ENCODE data around the gene COL25A1.
"Not testable (repeated sequence)": the region's sequence is repeated elsewhere in the genome, so short reads cannot be mapped to it uniquely, and the experiment has no call there.

COL25A1 gene

DNA sequence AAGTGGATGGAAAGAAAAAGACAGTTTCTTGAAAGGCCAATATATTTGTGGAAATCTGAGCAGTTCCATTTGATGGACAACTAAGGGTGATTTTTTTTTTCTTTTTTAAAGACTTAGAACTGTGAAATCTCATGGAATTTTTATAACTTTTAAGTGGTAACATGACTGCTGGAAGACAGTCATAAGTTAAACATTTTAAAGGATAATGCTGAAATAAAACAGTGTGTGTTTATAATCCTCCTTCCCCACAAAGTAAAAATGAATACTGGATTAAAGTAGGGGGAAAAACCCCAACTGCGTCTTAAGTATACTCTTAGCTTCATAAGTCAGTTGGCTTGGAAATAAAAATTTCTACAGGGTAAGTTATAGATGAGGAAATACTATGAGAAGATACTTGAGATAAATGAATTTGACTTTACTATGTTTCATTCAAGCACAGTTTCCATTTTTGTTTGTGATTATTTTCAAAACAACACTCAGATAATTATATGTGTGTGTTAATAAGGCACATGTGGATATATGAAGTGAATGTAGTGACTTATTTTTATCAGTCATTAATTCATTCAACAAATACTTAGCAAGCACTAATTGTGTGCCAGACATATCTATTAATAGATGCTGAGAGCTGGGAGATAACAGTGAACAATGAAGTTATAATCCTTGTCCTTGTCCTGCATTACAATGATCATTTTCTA, 410.4 kb downstream of the COL25A1 start:
- DNase-seq: no peak

DNA sequence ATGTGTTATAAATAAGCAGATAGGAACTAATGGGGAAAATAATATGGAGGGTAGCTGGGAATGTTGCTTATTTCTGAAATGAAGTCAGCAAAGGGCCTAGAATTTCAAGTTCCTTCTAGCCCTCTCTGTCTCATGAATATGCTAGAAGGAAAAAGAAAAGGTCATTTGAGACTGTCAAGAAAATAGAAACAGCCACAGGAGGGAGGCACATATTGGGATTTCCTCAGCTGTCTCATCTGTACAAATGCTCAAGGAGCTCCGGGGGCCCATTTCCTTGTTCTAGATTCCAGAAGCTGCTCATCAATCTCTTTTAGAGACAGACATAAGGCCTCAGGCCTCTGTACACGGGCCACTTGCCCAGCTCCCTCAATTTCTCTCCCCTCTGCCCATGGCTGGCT, 412.0 kb downstream of the COL25A1 start:
- no peak for DNase-seq

DNA sequence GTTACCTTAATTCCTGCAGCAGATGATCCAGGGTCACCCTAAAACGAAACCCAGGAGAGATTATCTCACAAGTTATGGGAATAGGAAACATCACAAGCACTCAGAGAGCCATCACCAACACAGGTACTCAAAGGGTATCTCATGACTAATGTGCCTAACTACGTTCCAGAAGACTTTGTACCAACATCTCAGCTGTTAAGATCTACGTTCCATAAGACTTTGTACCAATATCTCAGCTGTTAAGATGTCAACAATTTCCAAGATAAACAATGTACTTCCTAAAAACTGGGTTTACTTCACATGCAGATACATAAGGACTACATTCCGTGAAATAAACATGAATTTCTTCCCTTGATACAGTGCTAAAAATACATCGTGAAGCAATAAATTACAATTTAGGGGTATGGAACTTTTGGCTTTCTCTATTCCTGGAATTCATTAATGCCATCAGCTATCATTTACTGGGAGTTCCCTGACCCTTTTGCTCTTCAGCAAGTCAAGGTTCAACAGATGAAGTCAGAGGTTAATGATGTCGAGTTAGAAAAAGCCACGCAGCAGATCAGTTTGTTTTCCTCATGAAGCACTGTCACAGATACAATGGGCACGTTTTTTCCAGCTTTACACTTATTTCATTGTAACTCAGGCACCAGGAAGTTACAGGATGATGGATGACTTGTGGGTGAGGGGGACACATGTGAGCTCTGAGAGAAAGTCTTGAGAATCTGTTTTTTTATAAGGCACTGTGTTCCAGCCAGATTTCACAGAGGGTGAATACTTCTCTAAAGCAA, 412.6 kb downstream of the COL25A1 start:
- DNase-seq: no peak

DNA sequence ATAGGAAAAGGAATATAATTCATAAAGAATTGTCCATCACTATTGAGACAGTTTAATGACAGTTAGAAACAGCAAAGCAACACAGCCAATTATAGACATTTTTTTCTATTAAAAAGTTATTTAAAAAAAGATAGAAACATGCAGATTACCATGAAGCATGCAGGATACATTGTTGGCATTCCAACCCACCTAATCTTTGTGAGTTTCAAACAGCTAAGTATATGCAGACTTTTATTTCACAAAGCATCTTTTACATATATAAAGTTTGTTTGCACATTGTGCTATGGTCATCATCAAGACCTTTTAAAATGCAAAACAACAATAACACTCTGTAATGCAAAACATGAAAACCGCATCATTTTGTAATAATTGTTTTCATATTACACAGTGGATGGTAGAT, 413.7 kb downstream of the COL25A1 start:
- DNase-seq: no peak

DNA sequence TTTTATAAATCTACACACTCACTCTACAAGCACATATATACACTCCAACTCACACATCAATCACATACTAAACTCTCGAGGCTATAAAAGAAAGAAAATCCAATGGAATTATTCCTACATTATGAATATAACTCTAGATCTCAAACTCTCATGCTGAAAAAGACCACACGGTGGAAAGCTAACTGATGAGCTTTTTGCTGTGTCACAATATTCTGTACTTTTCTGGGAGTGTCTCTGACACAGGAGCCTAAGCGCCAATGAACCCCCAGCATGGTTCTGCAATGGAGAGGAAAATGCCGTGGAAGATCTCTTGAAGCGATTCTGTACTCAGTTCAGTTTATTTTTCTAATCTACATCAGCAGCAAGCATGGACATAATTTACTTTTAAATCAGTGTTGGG, 415.4 kb downstream of the COL25A1 start:
- DNase-seq: no peak

DNA sequence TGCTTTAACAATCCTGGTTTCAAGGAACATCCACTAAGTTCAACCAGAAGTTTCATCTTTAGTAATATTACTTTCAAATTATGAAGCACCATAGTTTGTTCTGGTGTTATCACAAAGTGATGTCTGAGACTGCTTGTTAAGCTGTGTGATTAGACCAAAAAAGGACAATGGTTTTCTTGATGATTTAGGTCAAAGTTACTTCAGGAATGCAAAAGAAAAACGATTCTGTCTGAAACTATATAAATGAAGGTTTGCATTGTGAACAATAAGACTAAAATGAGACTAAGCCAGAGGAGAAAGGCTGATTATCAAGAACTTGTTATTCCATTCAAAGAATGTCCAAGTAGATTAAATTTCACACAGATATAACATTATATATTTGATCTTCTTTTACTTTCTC, 417.2 kb downstream of the COL25A1 start:
- DNase-seq: no peak

DNA sequence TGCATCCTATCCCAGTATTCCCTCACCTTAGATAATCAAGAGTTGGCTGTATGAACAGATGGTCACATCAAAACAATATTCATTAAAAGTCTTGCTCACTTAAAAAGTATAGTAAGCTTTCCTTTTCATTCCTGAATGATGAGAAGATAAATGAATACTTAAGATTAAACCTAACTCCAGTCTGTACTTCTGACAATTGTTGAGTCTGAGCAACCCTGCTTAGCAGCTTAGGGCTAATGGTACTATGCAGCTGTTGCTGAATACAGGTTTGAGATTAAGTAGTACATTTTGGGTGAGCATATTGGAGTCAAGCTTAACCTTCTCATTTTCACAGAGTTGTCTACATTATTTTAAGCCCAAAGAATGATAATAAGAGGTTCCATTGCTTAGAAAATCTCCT, 417.9 kb downstream of the COL25A1 start:
- no peak for DNase-seq

DNA sequence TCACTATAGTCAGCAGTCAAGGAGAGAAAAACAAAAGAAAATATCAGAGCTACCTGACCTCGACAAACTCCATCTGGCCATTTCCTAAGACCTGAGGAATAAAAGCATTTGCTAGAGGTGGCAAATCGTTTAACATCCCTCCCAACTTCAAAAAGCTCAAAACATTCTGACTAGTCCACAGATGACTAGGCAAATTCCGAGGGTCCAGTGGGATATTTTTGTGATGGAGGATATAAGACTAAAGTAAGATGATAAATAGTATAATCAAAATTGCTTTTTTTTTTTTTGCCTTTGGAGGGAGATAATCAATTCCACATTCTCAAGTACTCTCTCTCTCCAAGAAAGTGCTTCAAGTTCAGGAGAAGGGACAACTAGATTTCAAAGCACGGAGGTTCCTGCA, 420.5 kb downstream of the COL25A1 start:
- no peak for DNase-seq

DNA sequence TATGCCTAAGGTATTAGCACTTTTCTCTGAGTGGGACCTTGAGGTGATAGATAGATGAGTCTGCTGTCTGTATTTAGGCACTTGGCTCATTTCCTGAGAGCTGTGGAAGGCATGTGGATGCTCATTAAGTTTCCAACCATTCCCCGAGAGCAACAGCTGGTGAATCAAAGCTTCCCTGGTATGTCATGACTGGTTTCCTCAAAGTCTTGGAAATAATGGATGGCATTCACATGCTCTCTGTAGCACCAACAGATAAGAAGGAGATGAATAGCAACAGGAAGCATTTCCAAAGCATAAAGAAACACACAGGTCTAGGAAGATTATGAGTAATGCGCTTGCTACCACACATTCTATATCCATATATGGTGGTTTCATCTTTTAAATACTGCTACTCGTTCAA, 421.3 kb downstream of the COL25A1 start:
- DNase-seq: no peak

DNA sequence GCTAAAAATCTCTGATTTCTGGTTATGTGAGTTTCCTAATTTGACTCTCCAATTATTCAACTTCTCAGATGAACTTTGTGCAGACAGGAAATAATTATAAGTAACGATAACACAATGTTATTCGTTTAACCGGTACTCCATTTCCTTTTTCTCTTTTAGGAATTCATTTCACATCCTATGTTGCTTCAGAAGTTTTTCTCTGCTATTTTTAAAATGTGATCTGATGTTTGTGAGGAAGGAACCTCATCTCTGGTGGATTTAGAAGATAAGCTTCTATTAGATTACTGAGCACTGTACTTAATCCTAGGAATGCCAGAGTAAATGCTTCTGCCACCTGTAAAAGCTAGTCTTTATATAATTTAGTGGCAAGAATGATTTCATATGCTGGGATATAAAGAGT, 423.7 kb downstream of the COL25A1 start:
- no peak for DNase-seq

DNA sequence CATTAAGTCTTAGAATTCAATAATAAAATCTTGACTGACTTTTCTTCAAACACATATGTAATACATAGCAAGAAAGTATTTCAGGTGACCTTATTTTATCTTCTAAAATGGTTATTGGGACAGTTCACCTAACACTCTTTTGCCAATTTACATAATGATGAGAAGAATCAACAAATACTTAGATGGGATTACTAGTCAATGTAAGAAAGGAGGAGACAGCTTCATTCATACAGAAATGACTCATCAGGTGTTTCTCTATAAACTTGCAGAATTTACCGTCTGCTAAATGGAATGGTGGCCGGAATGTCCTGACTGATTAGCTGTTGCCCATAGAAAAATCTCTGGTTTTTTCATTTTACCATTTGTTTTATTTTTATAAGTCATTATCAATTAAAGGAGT, 424.6 kb downstream of the COL25A1 start:
- DNase-seq: no peak

DNA sequence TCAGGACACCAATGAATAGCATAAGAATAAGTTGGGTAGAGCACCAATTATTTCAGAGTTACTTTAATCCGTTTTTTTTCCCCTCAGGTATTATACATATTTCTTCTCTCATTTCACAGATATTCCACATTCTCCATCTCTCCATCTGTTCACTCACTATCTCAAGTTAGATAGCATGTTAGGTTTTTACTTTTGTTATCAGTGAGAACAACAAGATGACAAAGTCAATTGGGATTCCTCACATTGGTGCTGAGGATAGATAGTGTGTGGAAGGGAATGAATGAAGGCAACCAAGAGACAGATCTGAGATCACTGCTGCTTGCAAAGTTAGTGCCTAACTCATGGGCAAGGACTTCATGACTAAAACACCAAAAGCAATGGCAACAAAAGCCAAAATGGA, 427.7 kb downstream of the COL25A1 start:
- no peak for DNase-seq

DNA sequence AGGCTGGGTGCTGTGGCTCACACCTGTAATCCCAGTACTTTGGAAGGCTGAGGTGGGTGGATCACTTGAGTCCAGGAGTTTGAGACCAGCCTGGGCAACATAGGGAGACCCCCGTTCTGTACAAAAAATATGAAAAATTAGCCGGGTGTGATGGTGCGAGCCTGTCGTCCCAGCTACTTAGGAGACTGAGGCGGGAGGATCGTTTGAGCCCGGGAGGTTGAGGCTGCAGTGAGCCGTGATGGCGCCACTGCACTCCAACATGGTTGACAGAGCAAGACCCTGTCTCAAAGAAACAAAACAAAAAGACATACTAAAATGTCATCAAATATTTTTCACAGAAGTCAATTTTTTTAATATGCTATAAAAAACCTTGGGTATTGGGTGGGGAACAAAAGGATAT, 432.5 kb downstream of the COL25A1 start:
- DNase-seq: not testable (repeated sequence)

DNA sequence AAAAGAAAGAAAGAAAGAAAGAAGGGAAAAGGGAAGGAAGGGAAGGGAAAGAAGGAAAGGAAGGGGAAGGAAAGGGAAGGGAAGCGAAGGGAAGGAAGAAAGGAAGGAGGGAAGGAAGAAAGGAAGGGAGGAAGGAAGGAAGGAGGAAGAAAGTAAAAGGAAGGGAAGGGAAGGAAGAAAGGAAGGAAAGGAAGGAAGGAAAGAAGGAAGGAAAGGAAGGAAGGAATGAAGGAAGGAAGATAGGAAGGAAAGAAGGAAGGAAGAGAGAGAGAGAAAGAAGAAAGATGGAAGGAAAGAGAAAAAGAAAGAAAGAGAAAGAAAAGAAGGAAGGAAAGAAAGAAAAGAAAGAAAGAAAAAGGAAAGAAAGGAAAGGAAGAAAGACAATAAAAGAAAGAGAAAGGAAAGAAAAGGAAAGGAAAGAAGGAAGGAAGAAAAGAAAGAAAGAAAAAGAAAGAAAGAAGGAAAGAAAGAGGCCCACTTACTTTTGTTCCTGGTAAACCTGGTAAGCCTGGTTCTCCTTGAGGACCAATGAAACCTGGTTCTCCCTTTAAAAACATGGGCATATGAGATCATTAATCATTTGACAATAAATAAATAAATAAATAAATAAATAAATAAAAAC, 433.7 kb downstream of the COL25A1 start:
- DNase-seq: no peak

DNA sequence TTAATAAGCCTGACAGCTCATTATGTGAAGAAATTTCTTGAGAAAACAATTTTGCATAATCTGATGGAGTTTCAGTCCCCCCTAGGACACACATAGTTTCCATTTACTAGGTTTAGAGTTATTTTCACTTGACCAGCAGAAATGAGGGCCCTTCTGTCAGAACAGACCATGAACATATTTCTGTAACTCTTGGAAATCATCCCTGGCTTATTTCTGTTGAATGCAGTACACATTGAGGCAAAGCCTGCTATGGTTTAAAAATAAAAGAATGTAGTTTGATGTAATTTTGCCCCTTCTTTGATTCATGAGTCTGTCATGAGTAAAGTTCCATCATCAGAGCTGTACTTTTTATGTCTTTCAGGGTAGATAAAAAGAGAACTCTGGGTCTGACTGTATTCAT, 435.0 kb downstream of the COL25A1 start:
- no peak for DNase-seq

DNA sequence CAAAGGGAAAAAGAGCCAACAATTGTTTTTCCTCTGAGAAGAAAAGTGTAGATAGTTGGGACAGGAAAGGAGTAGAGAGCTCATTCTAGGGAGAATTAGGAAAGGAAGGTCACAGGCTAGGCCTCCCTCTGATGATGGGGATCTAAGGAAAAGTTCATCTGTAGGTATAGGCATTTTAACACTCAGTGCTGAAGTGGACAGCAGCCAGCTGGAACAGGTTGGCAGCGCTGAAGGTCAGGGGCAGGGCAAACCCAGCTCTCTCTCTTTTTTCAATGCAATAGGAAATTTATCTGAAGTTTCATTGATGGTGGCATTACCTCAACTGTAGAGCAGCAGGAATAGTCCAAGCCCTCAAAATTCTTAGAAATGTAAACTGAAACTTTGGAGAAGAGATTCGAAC, 441.1 kb downstream of the COL25A1 start:
- no peak for DNase-seq

DNA sequence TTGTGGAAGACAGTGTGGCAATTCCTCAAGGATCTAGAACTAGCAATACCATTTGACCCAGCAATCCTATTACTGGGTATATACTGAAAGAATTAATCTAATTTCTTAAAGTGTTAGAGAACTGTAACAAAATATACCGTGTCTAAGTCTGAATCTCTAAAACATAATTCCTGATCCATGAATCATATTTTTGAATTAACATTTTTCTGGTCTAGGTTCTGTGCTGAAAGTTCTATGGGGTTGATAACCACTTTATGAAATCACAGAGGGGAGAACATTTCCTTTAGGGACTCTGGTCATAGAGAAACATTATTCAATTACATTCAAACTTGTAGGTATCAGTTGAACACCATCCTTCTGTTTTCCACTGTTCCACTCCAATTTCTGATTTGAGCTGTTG, 447.7 kb downstream of the COL25A1 start:
- DNase-seq: no peak

DNA sequence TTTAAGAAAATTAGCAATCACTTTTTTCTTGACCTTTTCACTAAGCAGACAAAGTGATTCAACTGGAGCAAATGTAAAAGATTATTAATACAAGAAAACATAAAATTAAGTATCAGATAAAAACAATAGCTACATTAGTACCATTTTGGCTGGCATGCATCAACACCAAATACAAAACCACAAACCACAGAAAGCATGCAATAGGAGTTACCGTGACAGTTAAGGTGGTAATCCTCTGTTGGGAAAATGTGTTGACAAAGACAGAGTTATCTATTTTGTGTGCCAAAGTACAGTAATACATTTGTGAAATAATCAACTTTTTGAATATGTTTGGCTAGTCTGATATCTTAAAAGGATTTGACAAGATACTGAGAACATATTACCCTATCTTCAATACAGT, 449.8 kb downstream of the COL25A1 start:
- DNase-seq: no peak

DNA sequence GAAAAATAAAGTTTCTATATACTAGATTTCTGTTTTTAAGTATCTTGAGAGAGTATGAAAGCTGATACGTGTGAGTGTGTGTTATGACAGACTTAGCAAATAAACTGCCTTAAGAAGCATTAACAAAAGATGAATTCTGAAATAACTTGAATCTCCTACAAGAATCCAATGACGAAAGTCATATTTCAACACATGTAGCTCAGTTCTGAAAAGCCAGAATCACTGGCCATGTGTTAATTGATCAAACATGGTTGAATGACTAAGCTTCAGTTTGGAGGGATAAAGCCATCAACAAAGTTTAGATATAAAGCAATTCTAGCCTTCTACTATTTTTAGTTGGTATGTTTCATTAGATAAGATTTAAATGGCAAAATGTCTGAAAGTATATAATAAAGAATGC, 451.1 kb downstream of the COL25A1 start:
- DNase-seq: no peak

DNA sequence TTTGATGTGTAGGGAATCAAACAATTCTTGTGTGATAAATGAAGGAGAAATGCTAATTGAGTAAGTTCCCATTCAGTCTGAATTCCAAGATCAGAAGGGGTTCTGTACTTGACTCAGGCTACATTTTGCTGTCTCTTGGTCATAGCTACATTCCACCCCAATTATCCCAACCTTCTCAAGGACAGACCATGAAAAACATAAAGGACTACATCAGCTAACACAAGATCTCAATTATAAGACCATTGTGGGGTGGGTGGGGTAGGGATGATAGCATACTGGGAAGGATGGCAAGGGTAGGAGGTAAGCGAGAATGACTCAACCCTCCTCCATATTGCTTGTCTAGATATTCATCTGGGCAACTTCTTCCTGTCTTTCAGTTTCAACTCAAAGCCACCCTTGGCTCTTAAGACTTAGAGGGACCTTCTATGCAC, 452.2 kb downstream of the COL25A1 start:
- DNase-seq: no peak

DNA sequence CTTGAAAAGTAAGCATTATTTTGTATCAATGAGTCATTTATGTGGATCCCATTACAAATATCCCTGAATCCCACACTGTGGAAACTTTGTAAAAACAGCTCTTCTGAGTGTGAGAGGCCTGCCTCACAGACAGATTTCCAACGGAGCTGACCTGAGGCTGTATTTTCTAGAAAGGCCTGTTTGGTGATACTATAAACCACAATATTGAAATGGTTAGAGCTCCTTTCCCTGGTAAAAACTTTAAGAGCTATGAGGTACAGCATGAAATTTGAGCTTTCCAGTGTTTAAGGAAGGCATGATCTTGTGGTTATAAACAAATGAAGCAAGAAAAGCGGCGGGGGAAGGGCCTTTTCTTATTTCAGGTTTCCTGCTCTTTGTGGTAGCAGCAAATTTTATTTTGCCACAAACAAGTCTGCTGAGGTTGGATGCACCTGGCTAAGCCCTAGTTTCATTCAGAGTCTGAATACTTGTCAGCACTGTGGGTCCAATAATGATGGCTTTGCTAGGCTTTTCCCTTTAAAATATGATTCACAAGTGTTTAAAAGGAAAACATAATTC, 452.8 kb downstream of the COL25A1 start:
- DNase-seq: no peak

DNA sequence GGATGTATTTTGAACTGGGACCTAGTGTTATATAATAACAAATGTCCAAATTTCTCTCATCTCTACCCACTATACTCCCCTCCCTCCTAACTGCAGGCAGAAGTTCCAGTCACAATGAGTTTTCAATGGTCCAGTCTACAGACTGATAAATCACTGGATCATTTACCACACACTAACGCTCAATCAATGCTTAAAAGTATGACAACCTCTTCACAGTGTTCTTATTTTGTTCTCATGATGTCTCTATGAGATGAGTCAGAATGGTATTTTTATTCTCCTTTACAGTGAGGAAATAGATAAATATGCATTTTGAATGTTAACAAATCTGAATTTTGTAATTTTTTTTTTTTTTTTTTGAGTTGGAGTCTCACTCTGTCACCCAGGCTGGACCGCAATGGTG, 455.9 kb downstream of the COL25A1 start:
- DNase-seq: no peak

DNA sequence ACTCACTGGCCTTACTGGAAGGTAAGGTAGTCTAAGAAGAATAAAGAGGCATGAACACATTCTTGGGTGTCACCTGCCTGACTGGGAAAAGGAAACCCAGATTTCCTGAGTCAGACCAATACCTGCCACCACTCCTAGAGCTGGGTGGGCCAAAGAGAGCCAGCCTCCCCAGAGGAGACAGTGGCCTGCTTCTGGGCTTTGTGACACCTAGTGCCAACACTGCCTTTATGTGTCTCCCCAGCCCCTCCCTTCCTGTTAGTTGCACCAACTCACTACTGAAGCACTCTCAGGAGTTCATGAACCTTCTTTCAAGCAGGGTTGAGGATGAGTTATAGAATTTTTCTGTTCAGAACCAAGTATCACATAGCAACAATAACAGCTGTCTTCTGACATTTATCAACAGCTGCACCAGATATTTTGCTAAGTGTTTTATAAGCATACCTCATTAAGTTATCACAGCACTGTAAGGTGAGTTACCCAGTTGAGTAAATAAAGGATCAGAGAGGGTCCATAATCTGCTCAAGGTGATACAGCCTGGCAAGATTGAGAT, 462.0 kb downstream of the COL25A1 start:
- DNase-seq: no peak

DNA sequence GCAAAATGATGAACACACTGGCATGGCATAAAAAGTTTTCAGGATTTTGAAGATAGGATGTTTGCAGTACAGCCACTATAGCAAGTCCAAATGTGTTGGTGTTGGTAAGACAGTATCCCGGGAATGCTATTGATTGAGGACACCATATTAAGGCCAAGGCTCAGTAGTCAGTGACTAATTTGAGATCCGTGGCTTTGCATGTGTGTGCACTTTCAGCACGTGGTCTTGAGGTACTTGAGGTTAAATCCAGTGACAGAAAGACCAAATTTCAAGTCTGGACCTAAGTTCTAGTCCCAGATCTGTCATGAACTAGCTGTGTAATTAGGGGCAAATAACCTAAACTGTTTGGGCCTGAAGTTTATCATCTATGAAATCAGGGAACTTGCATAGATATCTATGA, 463.1 kb downstream of the COL25A1 start:
- no peak for DNase-seq

Measured in NK-92 treated with Interleukin-12 subunit alpha and Interleukin-12 subunit beta, amount 100 ng/mL, for 24 hours (cell line).